Upper lobe of right lung (tissue), 1 donor: ENCODE measurements around the gene KPNA4. TPM values are rescaled to one million over a fixed set of nuclear protein-coding genes. Genes with fewer than 3 reads are reported as not detected.

Source experiments
- ATAC-seq: fragments of 200-7000 bp; cut with Tn5 transposase; one replicate; pipeline ENCODE4 v1.9.1; 2020; ENCODE audit warnings: mild to moderate bottlenecking, moderate library complexity
- DNase-seq: peaks from one replicate; pipeline ENCODE4 v3.0.0-alpha.2; 2020
- H3K27ac ChIP-seq: fragments of 200-600 bp; one replicate; pipeline ENCODE4 v1.8.0; 2022
- H3K27me3 ChIP-seq: fragments of 200-600 bp; one replicate; pipeline ENCODE4 v1.8.0; 2022; ENCODE audit warnings: mild to moderate bottlenecking
- H3K36me3 ChIP-seq: fragments of 200-600 bp; one replicate; pipeline ENCODE4 v1.8.0; 2022
- H3K4me1 ChIP-seq: fragments of 200-600 bp; one replicate; pipeline ENCODE4 v1.8.0; 2022
- H3K4me3 ChIP-seq: fragments of 200-600 bp; one replicate; pipeline ENCODE4 v1.8.0; 2022; ENCODE audit warnings: mild to moderate bottlenecking
- H3K9me3 ChIP-seq: fragments of 200-600 bp; one replicate; pipeline ENCODE4 v1.8.0; 2022
- CTCF ChIP-seq: fragments of 200-600 bp; IDR thresholded peaks from one replicate; pipeline ENCODE4 v1.8.0; 2022; ENCODE audit warnings: antibody characterized with exemption
- intact Hi-C: fragments of 100-400 bp; cut with DNase I; formaldehyde crosslinking; loops from one replicate; pipeline ENCODE4 v1.11.0; 2022
- total RNA-seq: library from RNA; stranded (reverse); fragmentation: NEBNext Ultra II Directional; extraction: Animal tissue kit (Norgen Biotek cat#: 25700); gene quantifications from one replicate; pipeline ENCODE4 v1.2.1, GENCODE V29; 2021
- donor health status: DM: no; HTN: yes; CAD: no; lungs with severe emphysema.

The KPNA4 gene
- total RNA-seq, 1 donor from 2014 or later = 56.3 TPM

- no peaks in the 10 kb centered on the region for H3K9me3 ChIP-seq
- H3K4me1 ChIP-seq = peaks cover 6% of the 10 kb centered on the region
- no peak for ATAC-seq
- H3K36me3 ChIP-seq = no peaks in the 10 kb centered on the region
- H3K4me3 ChIP-seq = no peak overlapping the region
- no peaks in the 10 kb centered on the region for H3K27me3 ChIP-seq
- H3K27ac ChIP-seq = no peak overlapping the region
- intact Hi-C loops = no loop called here
- DNase-seq = no peak
- no peak for TF ChIP-seq CTCF
Observed at GRCh38 chr3:160445854-160446253, 119.5 kb downstream of the KPNA4 start.

Other genes starting within 250 kb of the KPNA4 start
- gene IFT80, start 166.3 kb downstream of the KPNA4 start, total RNA-seq = 37.1 TPM
- 46.8 TPM for gene SMC4, start 165.9 kb downstream of the KPNA4 start, total RNA-seq
- 4.5 TPM for gene TRIM59, start 115.8 kb downstream of the KPNA4 start, total RNA-seq
- not detected for gene ARL14, start 111.6 kb upstream of the KPNA4 start, total RNA-seq
- gene PPM1L, start 190.7 kb upstream of the KPNA4 start, total RNA-seq = 13.5 TPM